Peyer's patch (tissue), 4 donors: ENCODE measurements around the gene COL27A1. TPM values are rescaled to one million over a fixed set of nuclear protein-coding genes. Genes with fewer than 3 reads are reported as not detected.

Experiments
- DNase-seq, 3 donors: peaks; one replicate each; pipeline ENCODE4 v3.0.0-alpha.2; 2017 to 2019
- H3K27ac ChIP-seq, 4 donors: fragments of 200-600 bp; sonication (generic); one replicate each; pipeline ENCODE4 v1.5.1; 2016 to 2019
- H3K27me3 ChIP-seq, 2 donors: fragments of 200-600 bp; sonication (generic); one replicate each; pipeline ENCODE4 v1.5.1; 2019
- H3K36me3 ChIP-seq, 3 donors: fragments of 200-600 bp; sonication (generic); one replicate each; pipeline ENCODE4 v1.5.1; 2016 to 2019
- H3K4me1 ChIP-seq, 4 donors: fragments of 200-600 bp; sonication (generic); one replicate each; pipeline ENCODE4 v1.5.1; 2016 to 2019
- H3K4me3 ChIP-seq, 4 donors: fragments of 200-600 bp; sonication (generic); 1 replicate in 3 of 4; 2 replicates in 1 of 4; pipeline ENCODE4 v1.5.1; 2016 to 2019; ENCODE audit warnings: mild to moderate bottlenecking in 1 of 4
- H3K9me3 ChIP-seq, 4 donors: fragments of 200-600 bp; sonication (generic); one replicate each; pipeline ENCODE4 v1.5.1; 2016 to 2019; ENCODE audit warnings: mild to moderate bottlenecking in 1 of 4
- POLR2A ChIP-seq, 2 donors: fragments of 450-650 bp; IDR thresholded peaks; one replicate each; pipeline ENCODE4 v1.5.1; 2017; ENCODE audit warnings: antibody characterized with exemption in 2 of 2, mild to moderate bottlenecking in 2 of 2, moderate library complexity in 2 of 2
- total RNA-seq, 4 donors: library from RNA; depleted of rRNA; stranded (reverse); fragments of >200 nt; gene quantifications; one replicate each; pipeline ENCODE4 v1.1.0, GENCODE V29; 2016
- TF ChIP-seq, protein P1 (sequence below), 6 experiments: fragments of 450-650 bp in 4 of 6; fragments of 200-600 bp in 2 of 6; sonication (generic) in 1 of 6; IDR thresholded peaks; one replicate each; pipeline ENCODE4 v1.5.1; 2017 to 2019; ENCODE audit warnings: antibody characterized with exemption in 6 of 6, mild to moderate bottlenecking in 3 of 6, moderate library complexity in 1 of 6

Gene COL27A1
- total RNA-seq, 4 donors from 2014 or later = 5.8 to 23.1 (median 7.2) TPM

DNA sequence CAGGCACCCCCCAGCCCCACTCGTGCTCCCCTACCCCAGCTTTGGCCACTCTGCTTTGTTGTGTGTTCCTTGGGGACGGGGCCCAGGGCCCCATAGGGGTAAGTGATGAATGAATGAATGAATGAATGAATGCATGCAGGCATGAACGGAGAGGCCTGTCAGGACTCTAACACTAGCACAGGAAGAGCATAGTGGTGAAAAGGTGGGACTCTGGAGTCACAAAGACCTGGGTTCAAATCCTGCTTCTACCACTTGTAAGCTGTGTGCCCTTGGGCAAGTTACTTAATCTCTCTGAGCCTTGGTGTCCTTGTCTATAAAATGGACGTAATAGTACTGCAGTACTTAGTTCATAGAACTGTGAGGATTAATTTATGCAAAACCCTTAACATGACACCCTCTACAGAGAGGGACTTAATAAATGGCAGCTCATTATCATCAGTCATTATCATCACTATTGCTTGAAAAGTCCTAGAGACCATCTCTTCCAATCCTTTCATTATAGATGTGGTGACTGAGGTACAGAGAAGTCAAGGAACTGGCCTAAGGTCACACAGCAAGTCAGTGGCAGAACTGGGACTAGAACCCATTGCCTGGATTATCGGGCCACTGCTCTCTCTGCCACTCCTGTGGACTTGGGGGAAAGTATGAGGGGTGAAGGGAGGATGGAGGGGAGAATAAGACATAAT, 187.6 kb downstream of the COL27A1 start:
- Histone ChIP-seq H3K9me3 (no peaks in the 10 kb centered on the region), H3K27me3 (no peaks in the 10 kb centered on the region), H3K4me1 (no peaks in the 10 kb centered on the region), H3K27ac (no peak overlapping the region), H3K4me3 (no peak overlapping the region), H3K36me3 (peaks cover 0 to 99% (median 4%) of the 10 kb centered on the region in 3 donors)
- TF ChIP-seq POLR2A (IDR thresholded peaks at IDR 0.05) = no peak
- DNase-seq = no peak

DNA sequence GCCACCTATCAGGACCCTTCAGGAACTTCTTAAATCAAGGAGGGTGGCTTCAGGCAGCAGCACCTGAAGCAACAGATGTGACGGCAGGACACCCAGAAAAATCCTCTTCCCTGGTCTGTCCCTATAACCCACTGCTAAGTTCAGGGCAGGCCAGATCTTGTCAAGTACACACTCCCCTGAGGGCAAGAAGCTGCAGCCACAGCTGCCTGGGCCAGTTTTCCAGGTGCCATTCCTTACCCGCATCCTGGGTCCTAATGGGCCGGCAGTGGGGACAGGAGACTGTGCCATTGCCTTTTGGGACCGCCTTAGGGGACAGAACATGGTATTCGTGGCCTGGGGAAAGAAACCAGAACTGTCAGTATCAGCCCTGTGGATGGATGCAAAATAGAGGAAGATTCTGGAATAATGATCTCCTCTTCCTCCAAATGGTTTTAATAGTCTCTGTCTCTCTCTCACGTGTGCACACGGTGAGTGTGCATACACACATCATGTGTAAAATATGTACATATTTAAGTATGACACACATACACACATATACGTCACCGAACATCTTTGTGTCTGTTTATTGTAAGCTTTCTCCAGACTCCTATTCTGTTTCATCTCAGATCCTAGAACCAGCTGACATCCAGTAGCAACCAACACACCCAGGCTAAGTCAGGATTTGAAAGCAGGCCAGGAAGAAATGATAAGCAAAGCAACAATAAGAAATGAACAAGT, 188.3 kb downstream of the COL27A1 start:
- Histone ChIP-seq H3K27ac (peak overlapping the region in 1 of 4 donors; percentile 59), H3K9me3 (no peaks in the 10 kb centered on the region), H3K27me3 (no peaks in the 10 kb centered on the region), H3K36me3 (peaks cover 0 to 99% (median 7%) of the 10 kb centered on the region in 3 donors), H3K4me1 (peaks cover 0 to 6% (median 2%) of the 10 kb centered on the region in 4 donors), H3K4me3 (no peak overlapping the region)
- TF ChIP-seq POLR2A (IDR thresholded peaks at IDR 0.05) = no peak
- TF ChIP-seq, protein P1, sequence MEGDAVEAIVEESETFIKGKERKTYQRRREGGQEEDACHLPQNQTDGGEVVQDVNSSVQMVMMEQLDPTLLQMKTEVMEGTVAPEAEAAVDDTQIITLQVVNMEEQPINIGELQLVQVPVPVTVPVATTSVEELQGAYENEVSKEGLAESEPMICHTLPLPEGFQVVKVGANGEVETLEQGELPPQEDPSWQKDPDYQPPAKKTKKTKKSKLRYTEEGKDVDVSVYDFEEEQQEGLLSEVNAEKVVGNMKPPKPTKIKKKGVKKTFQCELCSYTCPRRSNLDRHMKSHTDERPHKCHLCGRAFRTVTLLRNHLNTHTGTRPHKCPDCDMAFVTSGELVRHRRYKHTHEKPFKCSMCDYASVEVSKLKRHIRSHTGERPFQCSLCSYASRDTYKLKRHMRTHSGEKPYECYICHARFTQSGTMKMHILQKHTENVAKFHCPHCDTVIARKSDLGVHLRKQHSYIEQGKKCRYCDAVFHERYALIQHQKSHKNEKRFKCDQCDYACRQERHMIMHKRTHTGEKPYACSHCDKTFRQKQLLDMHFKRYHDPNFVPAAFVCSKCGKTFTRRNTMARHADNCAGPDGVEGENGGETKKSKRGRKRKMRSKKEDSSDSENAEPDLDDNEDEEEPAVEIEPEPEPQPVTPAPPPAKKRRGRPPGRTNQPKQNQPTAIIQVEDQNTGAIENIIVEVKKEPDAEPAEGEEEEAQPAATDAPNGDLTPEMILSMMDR (IDR thresholded peaks at IDR 0.05) = no peak
- DNase-seq = no peak

DNA sequence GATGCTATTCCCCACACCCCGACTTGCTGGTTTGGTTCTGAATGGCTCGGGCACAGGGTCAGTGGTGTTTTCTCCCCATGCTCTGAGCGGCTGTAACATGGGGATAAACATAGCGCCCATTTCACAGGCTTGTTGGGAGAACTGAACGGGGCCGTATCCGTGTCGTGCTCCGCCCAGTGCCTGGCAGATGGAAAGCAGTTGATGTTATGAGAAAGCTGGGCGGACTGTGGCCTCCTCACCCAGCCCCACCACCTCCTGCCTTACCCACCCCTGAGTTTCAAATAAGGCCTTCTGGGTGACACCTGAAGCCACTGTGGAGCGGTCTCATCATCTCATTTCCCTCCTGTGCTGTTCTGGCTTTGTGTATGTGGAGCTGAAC, 188.8 kb downstream of the COL27A1 start:
- Histone ChIP-seq H3K36me3 (peaks cover 0 to 97% (median 7%) of the 10 kb centered on the region in 3 donors), H3K4me3 (no peak overlapping the region), H3K27ac (peak overlapping the region in 1 of 4 donors; percentile 38), H3K9me3 (no peaks in the 10 kb centered on the region), H3K4me1 (peaks cover 0 to 10% (median 3%) of the 10 kb centered on the region in 4 donors), H3K27me3 (no peaks in the 10 kb centered on the region)
- no peak for DNase-seq
- no peak for TF ChIP-seq POLR2A (IDR thresholded peaks at IDR 0.05)
- TF ChIP-seq, protein P1 (IDR thresholded peaks at IDR 0.05) = no peak

DNA sequence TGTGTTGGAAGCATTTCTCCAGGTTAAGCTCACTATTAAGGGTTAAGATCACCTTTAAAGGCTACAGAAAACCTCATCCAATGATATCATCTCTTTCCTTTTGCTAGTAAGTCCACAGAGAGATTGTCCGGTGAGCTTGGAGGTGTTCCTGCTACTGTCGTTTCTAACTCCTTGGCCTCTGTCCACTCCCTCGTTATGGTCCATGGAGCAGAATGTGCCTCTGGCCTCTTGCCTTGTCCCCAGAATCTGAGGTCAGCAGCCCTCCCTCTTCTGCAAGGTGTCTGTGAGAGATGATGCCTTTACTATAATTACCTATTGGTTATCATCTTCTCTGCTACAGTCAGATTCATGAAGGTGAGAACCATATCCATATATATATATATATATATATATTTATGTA, 189.4 kb downstream of the COL27A1 start:
- TF ChIP-seq POLR2A (IDR thresholded peaks at IDR 0.05) = no peak
- TF ChIP-seq, protein P1 (IDR thresholded peaks at IDR 0.05) = no peak
- peak overlapping the region in 1 of 4 donors; percentile 38 for H3K27ac ChIP-seq
- peaks cover 0 to 15% (median 8%) of the 10 kb centered on the region in 4 donors for H3K4me1 ChIP-seq
- no peaks in the 10 kb centered on the region for H3K9me3 ChIP-seq
- no peak overlapping the region for H3K4me3 ChIP-seq
- H3K36me3 ChIP-seq = peaks cover 0 to 96% (median 7%) of the 10 kb centered on the region in 3 donors
- no peaks in the 10 kb centered on the region for H3K27me3 ChIP-seq
- no peak for DNase-seq

DNA sequence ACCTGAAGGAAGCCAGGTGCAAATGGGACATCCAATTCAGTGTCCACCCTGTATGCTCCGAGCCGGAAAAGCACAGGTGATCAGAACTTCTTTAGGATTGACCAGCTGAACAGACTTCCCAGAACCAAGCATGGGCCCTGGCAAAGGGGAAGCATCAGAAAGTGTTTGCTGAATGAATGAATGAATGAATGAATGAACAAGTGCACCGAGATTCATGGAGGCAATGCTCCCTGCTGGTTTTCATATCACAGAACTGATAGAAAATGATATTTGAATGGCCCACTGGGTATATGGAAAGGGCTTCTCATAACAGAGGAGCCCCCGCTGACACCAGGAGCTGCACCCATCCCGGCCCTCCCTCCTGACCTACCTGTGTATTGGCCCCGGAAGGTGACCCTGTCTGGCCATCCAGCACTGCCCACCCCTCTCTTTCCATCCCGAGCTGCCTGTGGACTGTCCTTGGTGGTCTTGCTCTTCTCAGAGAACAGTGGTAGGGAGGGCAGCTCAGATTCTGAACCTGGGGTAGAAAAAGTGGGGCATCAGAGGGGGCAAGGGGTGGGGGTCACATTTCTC, 190.2 kb downstream of the COL27A1 start:
- Histone ChIP-seq H3K36me3 (peaks cover 0 to 96% (median 7%) of the 10 kb centered on the region in 3 donors), H3K27me3 (no peaks in the 10 kb centered on the region), H3K27ac (no peak overlapping the region), H3K4me1 (peaks cover 0 to 17% (median 13%) of the 10 kb centered on the region in 4 donors), H3K4me3 (no peak overlapping the region), H3K9me3 (no peaks in the 10 kb centered on the region)
- no peak for TF ChIP-seq POLR2A (IDR thresholded peaks at IDR 0.05)
- TF ChIP-seq, protein P1 (IDR thresholded peaks at IDR 0.05) = no peak
- DNase-seq = no peak

DNA sequence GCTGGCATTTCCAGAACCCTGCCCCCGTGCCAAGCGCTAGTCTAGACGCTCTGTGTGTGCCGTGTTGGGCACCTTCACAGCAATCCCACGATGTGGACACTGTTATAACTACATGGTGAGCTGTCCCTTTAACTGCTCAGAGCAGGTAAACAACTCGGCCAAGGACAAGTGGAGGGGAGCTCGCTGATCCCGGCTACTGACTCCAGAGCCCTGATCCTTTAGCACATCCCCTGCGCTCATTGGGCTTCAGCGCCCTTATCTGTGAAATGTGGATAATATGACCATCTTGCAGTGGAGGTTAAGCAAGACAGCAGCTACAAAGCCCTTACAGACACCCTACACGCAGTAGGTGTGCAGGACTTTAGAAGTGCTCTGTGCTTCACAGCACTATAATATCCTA, 190.8 kb downstream of the COL27A1 start:
- no peak for TF ChIP-seq POLR2A (IDR thresholded peaks at IDR 0.05)
- TF ChIP-seq, protein P1 (IDR thresholded peaks at IDR 0.05) = no peak
- Histone ChIP-seq H3K36me3 (peaks cover 0 to 96% (median 7%) of the 10 kb centered on the region in 3 donors), H3K4me3 (no peak overlapping the region), H3K27ac (no peak overlapping the region), H3K4me1 (peaks cover 0 to 17% (median 13%) of the 10 kb centered on the region in 4 donors), H3K27me3 (no peaks in the 10 kb centered on the region), H3K9me3 (no peaks in the 10 kb centered on the region)
- DNase-seq = no peak
